ENCODE results near the gene TEK.
"Not testable (repeated sequence)": the region's sequence is repeated elsewhere in the genome, so short reads cannot be mapped to it uniquely, and the experiment has no call there.

The TEK gene

DNA sequence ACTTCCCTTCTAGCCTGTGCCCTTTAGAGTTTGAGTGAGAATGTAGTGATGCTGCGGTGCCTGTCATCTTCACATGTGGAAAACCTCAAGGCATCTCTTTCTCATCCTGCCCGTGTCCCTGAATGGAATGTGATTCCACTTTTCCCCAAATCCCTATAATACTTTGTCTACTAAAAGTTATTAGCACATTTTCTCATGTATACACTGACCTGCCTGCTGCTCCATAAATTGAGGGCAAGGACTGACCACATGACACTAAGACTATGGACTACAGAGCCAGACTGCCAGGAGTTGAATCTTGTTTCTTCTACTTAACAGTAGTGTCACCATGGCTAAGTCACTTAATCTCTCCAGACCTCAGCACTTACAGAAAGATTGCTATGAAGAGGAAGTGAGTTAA, 93.0 kb downstream of the TEK start:
- no peaks in the 10 kb centered on the region for H3K36me3 Mint-ChIP-seq
- DNase-seq (no peak), ATAC-seq (replicated peaks) (no peak)
- H3K9me3 Mint-ChIP-seq, result no peaks in the 10 kb centered on the region
- no peaks in the 10 kb centered on the region for H3K27me3 Mint-ChIP-seq
- no peak overlapping the region for H3K27ac Mint-ChIP-seq
- H3K4me3 Mint-ChIP-seq, result no peak overlapping the region
- no peaks in the 10 kb centered on the region for H3K4me1 Mint-ChIP-seq

- no peak for DNase-seq
- Mint-ChIP-seq H3K27ac (no peak overlapping the region), H3K4me3 (no peak overlapping the region), H3K4me1 (no peaks in the 10 kb centered on the region), H3K9me3 (no peaks in the 10 kb centered on the region), H3K36me3 (no peaks in the 10 kb centered on the region), H3K27me3 (no peaks in the 10 kb centered on the region)
- ATAC-seq (replicated peaks), result no peak
Observed at GRCh38 chr9:27203783-27204182, 94.8 kb downstream of the TEK start.

DNA sequence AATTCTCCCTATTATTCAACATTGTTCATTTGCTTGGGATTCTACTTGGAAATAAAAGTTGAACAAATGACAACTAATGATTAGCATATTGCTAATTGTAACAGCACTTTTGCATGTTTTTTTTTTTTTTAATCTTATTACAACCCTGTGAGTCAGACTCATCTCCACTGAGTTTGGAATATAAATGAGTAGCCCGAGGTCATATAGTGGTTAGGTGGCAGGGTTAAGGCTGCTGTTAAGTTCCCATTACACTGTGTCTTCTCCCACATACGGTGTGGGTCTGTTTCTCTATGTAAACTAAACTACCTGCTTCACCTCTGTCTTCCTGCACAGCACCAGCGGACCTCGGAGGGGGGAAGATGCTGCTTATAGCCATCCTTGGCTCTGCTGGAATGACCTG, 95.6 kb downstream of the TEK start:
- no peaks in the 10 kb centered on the region for H3K36me3 Mint-ChIP-seq
- no peaks in the 10 kb centered on the region for H3K9me3 Mint-ChIP-seq
- ATAC-seq (replicated peaks), result no peak
- no peaks in the 10 kb centered on the region for H3K4me1 Mint-ChIP-seq
- no peak overlapping the region for H3K27ac Mint-ChIP-seq
- DNase-seq, result no peak
- no peaks in the 10 kb centered on the region for H3K27me3 Mint-ChIP-seq
- H3K4me3 Mint-ChIP-seq, result no peak overlapping the region

GRCh38 chr9:27205198-27205597, 96.2 kb downstream of the TEK start:
- Mint-ChIP-seq H3K9me3 (no peaks in the 10 kb centered on the region), H3K27ac (no peak overlapping the region), H3K4me3 (no peak overlapping the region), H3K4me1 (no peaks in the 10 kb centered on the region), H3K36me3 (no peaks in the 10 kb centered on the region), H3K27me3 (peaks cover 0 to under 1% of the 10 kb centered on the region in 2 donors)
- ATAC-seq (replicated peaks), result no peak
- DNase-seq, result no peak

DNA sequence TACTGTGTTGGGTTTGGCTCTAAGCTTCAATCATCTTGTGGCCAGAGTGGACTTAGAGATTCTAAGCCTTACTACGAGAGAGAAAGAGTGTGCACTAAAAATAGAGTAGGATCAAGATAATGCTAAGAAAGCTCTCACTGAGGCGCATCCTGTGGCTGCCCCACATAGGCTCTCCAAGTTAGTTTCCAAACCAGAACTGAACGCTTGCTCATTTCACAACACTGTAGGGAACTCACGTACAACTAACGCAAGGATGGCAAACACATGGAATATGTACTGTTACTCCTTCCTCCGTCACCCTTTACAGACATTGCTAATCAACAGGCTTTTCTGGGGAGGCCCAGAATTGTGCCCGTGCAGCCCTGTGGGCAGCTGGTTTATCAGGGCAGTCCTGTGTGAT, 97.0 kb downstream of the TEK start:
- Mint-ChIP-seq H3K36me3 (no peaks in the 10 kb centered on the region), H3K4me3 (no peak overlapping the region), H3K4me1 (no peaks in the 10 kb centered on the region), H3K27ac (no peak overlapping the region), H3K9me3 (no peaks in the 10 kb centered on the region), H3K27me3 (peaks cover 0 to 4% of the 10 kb centered on the region in 2 donors)
- DNase-seq (no peak), ATAC-seq (replicated peaks) (no peak)

- Mint-ChIP-seq H3K27me3 (peaks cover 4% of the 10 kb centered on the region in 2 donors), H3K9me3 (no peaks in the 10 kb centered on the region), H3K4me1 (no peaks in the 10 kb centered on the region), H3K4me3 (no peak overlapping the region), H3K27ac (no peak overlapping the region), H3K36me3 (no peaks in the 10 kb centered on the region)
- no peak for ATAC-seq (replicated peaks)
- DNase-seq, result no peak
Observed at GRCh38 chr9:27209034-27209433, 100.0 kb downstream of the TEK start.

GRCh38 chr9:27210588-27210987, 101.6 kb downstream of the TEK start:
- H3K9me3 Mint-ChIP-seq, result no peaks in the 10 kb centered on the region
- H3K27me3 Mint-ChIP-seq, result peaks cover 4 to 9% of the 10 kb centered on the region in 2 donors
- no peak overlapping the region for H3K4me3 Mint-ChIP-seq

GRCh38 chr9:27212191-27212590, 103.2 kb downstream of the TEK start:
- Mint-ChIP-seq H3K36me3 (no peaks in the 10 kb centered on the region), H3K9me3 (no peaks in the 10 kb centered on the region), H3K27ac (no peak overlapping the region), H3K4me3 (no peak overlapping the region), H3K4me1 (no peaks in the 10 kb centered on the region), H3K27me3 (peaks cover 4 to 9% of the 10 kb centered on the region in 2 donors)
- no peak for DNase-seq
- ATAC-seq (replicated peaks), result no peak

More at GRCh38 chr9:27210588-27210987, 101.6 kb downstream of the TEK start:
- DNase-seq, result no peak
- Mint-ChIP-seq H3K27ac (no peak overlapping the region), H3K36me3 (no peaks in the 10 kb centered on the region), H3K4me1 (no peaks in the 10 kb centered on the region)
- no peak for ATAC-seq (replicated peaks)

DNA sequence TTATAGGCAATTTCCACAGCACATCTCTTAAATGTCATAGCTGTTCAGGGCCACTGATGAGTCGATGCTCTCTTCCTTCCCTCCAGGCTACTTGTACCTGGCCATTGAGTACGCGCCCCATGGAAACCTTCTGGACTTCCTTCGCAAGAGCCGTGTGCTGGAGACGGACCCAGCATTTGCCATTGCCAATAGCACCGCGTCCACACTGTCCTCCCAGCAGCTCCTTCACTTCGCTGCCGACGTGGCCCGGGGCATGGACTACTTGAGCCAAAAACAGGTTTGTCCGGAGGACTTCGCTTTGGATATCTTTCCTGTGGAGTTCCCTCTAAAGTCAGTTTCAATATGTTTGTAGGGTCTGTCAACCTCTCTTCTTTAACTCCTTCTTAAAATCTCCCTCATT, 103.6 kb downstream of the TEK start:
- DNase-seq, result no peak
- Mint-ChIP-seq H3K27me3 (peaks cover 4 to 9% of the 10 kb centered on the region in 2 donors), H3K27ac (no peak overlapping the region), H3K4me3 (no peak overlapping the region), H3K9me3 (no peaks in the 10 kb centered on the region), H3K36me3 (no peaks in the 10 kb centered on the region), H3K4me1 (no peaks in the 10 kb centered on the region)
- no peak for ATAC-seq (replicated peaks)

GRCh38 chr9:27227192-27227591, 118.2 kb downstream of the TEK start:
- ATAC-seq (replicated peaks) (no peak), DNase-seq (no peak)
- Mint-ChIP-seq H3K4me1 (no peaks in the 10 kb centered on the region), H3K27me3 (no peaks in the 10 kb centered on the region), H3K36me3 (no peaks in the 10 kb centered on the region), H3K9me3 (peaks cover 0 to 3% of the 10 kb centered on the region in 2 donors), H3K4me3 (no peak overlapping the region), H3K27ac (no peak overlapping the region)

DNA sequence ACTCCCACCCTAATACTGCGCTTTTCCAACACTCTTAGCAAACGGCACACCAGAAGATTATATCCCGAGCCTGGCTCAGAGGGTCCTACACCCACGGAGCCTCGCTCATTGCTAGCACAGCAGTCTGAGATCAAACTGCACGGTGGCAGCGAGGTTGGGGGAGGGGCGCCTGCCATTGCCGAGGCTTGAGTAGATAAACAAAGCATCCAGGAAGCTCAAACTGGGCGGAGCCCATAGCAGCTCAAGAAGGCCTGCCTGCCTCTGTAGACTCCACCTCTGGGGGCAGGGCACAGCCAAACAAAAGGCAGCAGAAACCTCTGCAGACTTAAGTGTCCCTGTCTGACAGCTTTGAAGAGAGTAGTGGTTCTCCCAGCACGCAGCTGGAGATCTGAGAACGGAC, 130.6 kb downstream of the TEK start:
- not testable (repeated sequence) for ATAC-seq (replicated peaks); H3K4me3 Mint-ChIP-seq; H3K36me3 Mint-ChIP-seq; H3K4me1 Mint-ChIP-seq; H3K27ac Mint-ChIP-seq; H3K27me3 Mint-ChIP-seq; DNase-seq
- peaks cover 16 to 22% of the 10 kb centered on the region in 2 donors for H3K9me3 Mint-ChIP-seq

DNA sequence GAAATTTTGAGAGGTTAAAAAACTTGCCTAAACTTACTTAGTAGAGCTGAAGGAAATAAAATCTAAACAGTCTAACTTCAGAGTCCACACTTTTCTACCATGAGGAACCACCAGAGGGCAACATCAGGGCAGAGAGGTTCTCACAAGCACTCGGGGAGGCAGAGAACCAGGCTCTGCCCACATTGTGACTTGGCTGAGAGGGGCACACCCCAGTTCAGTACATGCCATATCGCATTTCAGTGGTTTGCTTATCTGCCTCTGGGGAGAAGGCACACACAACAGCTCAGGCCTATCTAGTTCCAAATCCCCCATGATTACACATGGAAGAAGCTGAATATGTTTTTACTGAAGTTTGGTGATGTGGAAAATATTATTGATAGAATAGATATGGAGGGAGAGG, 138.7 kb downstream of the TEK start:
- H3K9me3 Mint-ChIP-seq, result peaks cover 0 to 4% of the 10 kb centered on the region in 2 donors
- peak; percentile 82 to 87 for ATAC-seq (replicated peaks)
- H3K27ac Mint-ChIP-seq, result no peak overlapping the region
- H3K4me1 Mint-ChIP-seq, result peaks cover 0 to 3% of the 10 kb centered on the region in 2 donors
- peaks cover 15 to 17% of the 10 kb centered on the region in 2 donors for H3K27me3 Mint-ChIP-seq
- peak; percentile 5 for DNase-seq
- H3K36me3 Mint-ChIP-seq, result peaks cover 2 to 4% of the 10 kb centered on the region in 2 donors
- no peak overlapping the region for H3K4me3 Mint-ChIP-seq

DNA sequence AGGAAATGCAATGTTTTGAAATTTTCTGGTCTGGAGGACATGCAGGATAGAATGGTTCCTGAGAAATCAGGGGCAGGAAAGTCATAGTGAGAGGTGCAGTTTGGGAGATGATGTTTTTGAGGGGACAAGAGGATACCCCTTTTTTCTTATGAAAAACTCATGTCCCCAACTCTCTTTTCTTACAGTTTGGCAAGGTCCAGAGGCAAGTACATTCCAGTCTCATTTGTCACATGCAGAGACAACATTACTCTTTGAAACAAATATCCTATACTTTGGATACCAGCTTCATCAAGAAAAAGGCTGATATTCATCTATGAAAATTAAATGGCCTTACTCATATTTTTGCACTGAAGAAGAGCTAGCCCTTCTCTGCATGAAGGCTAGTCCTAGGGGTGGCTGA, 139.7 kb downstream of the TEK start:
- Mint-ChIP-seq H3K4me3 (no peak overlapping the region), H3K27me3 (peaks cover 15 to 17% of the 10 kb centered on the region in 2 donors), H3K4me1 (peaks cover 0 to 3% of the 10 kb centered on the region in 2 donors), H3K36me3 (peaks cover 0 to 4% of the 10 kb centered on the region in 2 donors), H3K9me3 (no peaks in the 10 kb centered on the region), H3K27ac (no peak overlapping the region)
- ATAC-seq (replicated peaks) (no peak), DNase-seq (no peak)

GRCh38 chr9:27258662-27259061, 149.6 kb downstream of the TEK start:
- no peak for DNase-seq
- Mint-ChIP-seq H3K27me3 (no peaks in the 10 kb centered on the region), H3K9me3 (peaks cover 0 to 2% of the 10 kb centered on the region in 2 donors), H3K4me1 (no peaks in the 10 kb centered on the region), H3K36me3 (peaks cover 0 to 3% of the 10 kb centered on the region in 2 donors), H3K4me3 (no peak overlapping the region), H3K27ac (no peak overlapping the region)
- ATAC-seq (replicated peaks), result no peak

DNA sequence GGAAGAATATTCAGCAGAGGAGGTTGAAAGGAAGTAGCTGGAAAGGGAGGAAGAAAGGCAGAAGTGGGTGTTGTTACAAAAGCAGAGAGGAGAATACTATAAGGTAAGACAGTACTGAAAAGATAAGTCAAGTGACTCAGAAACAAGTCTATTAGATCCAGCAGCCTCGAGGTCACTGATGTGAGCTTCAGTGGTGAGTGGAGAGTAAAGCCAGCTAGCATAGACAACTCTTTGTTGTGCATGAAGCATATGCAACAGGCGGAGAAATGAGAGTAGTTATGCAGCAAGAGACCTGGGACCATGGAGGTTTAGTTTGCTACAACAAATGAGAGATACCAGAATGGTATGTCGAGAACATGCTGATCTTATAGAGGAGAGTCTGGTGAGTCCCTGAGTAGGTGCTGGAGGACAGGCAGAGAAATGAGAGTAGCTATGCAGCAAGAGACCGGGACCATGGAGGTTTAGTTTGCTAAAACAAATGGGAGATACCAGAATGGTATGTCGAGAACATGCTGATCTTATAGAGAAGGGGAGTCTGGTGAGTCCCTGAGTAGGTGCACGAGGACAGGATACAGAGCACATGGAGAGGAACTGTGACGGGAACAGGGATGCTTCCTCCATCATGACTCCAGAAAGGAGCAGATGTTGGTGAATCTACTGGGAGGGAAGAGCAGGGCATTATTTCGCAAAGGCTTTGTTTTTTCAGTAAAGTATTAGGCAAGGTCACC, 151.9 kb downstream of the TEK start:
- Mint-ChIP-seq H3K4me1 (no peaks in the 10 kb centered on the region), H3K27ac (no peak overlapping the region), H3K4me3 (no peak overlapping the region), H3K36me3 (no peaks in the 10 kb centered on the region), H3K9me3 (no peaks in the 10 kb centered on the region), H3K27me3 (no peaks in the 10 kb centered on the region)
- ATAC-seq (replicated peaks) (no peak), DNase-seq (no peak)

Measured in stimulated activated naive B cell treated with anti-CD40 and anti-IgM and Interleukin-4, amounts not matched to agents 10 μg/mL and 1 μg/mL and 100 μg/mL, for 72 hours (primary cell).